NCI-H146 treated with DMSO at 0.1 percent for 48 hours (cell line): ENCODE data around the gene IL23R.

Experiments used
- DNase-seq: peaks from one replicate; lab custom pipeline; 2025; ENCODE audit not compliant: unreplicated experiment; lab: John Stamatoyannopoulos, UW

IL23R gene

DNA sequence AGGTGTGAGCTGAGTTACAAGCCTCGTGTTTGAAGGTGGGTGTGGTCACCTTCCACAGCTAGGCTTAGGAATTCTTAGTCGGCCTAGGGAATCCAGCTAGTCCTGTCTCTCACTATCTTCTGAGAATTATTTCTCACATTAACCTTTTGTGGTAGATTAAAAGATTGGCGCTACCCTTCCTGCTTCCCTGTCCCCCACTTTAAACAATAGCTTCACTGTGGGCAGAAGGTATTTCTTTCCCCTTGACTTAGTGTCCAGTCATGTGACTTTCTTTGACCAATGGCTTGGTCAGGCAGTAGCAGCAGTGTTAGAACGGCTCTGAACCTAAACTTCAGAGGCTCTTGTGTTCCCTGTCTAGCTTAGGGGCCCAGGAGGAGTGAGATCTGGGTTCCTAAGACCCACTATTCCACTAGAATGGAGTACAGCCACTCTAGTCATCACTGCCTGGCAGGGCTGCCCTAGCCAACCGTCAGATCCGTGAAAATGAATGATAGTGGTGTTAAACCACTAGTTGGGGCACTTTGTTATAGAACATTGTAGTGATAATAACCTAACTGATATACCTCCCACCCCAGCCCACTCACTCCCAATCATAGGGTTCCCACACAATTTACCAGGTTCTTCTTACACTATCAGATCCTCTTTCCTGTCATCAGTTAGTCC lies 17.6 kb upstream of the IL23R start:
- DNase-seq = no peak

DNA sequence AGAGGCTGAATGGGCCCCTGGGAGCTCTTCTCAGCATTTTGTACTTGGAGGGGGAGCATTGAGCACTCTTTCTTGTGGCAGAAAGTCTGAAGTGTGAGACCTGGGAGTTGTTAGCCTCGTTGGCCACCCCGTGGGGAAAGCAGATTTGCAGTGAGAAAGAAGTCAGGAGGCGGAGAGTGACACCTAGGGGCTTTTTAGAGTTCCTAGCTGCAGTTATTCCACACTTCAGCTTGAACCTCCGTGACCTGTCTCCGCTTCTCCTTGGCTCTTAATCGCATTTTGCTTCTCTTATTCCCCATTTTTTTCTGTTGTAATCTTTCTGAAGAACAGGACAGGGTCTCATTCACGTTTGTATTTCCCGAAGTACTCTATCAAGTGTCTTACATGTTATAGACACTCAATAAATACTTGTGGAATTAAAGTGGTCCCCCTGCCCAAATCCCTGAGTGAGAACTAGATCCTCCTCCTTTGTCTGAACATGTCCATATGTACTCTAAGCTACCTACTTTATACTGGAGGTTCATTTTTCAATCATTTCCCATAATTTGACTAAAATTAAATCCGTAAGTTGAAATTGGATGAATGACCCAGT lies 17.0 kb upstream of the IL23R start:
- peak; percentile 35 for DNase-seq

DNA sequence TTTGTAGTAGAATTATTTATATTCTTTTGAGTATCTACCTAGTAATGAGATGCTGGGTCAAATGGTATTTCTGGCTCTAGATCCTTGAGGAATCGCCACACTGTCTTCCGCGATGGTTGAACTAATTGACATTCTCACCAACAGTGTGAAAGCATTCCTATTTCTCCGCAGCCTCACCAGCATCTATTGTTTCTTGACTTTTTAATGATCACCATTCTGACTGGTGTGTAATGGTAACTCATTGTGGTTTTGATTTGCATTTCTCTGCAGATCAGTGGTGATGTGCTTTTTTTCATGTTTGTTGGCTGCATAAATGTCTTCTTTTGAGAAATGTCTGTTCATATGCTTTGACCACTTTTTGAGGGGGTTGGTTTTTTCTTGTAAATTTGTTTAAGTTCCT lies 15.3 kb upstream of the IL23R start:
- no peak for DNase-seq

DNA sequence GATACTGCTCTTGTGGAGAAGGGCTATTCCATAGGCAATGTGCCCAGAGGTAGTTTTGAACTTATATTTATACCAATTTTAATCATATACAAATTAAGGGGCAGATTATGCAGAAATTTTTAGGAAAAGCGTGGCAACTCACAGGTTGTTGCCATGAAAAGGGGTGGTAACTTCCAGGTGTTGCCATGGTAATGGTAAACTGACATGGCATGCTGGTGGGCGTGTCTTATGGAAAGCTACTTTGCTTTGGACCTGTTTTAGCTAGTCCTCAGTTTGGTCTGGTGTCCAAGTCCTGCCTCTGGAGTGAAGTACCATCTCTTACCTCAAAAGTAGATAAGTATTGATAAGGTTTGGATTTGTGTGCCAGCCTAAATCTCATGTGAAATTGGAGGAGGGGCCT lies 7.9 kb upstream of the IL23R start:
- DNase-seq = no peak

DNA sequence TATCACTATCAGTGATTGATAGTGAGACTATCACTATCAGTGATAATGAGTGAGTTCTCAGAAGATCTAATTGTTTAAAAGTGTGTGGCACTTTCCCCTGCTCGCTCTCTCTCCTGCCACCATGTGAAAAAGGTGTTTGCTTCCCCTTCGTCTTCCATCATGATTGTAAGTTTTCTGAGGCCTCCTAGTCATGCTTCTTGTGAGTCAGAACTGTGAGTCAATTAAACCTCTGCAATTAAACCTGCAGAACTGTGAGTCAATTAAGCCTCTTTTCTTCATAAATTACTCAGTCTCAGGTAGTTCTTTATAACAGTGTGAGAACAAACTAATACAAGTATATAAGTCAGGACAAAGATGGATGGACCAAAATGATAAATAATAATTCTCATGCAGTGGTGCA lies 7.0 kb upstream of the IL23R start:
- DNase-seq = no peak

DNA sequence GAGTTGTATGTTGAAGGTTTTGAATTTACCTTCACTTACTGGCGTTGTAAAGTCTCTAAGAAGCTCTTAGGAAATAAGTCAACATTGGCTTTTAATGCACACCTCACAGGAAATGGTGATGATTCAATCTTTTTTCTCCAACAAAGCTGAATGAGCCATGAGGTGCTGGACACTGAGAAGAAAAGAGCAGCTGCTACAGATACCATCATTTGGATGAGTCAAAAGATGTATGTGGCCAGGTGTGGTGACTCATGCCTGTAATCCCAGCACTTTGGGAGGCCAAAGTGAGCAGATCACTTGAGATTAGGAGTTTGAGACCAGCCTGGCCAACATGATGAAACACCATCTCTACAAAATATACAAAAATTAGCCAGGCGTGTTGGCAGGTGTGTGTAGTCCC lies 3.3 kb upstream of the IL23R start:
- DNase-seq = no peak

DNA sequence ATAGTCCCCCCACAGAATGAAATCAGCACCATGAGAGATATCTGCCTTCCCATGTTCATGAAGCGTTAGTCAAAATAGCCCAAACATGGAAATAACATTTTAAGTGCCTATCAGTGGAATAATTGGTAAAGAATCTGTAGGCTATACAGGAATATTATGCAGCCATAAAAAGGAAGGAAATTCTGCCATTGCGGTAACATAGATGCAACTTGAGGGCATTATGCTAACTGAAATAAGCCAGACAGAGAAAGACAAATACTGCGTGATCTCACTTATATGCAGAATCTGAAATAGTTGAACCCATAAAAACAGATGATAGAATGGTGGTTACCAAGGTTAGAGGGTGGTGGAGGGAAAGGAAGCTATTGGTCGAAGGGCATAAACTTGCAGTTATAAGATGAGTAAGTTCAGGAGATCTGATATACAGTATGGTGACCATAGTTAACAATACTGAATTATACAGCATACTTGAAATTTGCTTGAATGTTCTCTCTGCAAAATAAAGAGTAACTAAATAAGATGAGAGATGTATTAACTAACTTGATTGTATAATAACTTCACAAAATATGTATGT lies 699 bp upstream of the IL23R start:
- DNase-seq = no peak

DNA sequence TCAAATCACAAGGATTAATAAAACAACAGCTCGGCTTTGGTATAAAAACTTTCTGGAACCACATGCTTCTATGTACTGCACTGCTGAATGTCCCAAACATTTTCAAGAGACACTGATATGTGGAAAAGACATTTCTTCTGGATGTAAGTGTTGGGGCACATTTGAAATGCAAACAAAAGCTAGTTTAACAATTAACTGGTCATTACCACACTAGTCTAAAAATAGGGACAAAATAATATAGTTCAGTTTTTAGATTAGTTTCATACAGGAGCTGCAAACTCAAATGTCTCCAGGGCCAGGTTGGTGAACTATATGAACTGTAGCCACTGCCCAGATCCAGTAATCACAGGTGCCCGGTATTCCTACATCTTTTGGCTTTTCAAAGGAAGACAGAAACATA lies 3.2 kb downstream of the IL23R start:
- DNase-seq = no peak

DNA sequence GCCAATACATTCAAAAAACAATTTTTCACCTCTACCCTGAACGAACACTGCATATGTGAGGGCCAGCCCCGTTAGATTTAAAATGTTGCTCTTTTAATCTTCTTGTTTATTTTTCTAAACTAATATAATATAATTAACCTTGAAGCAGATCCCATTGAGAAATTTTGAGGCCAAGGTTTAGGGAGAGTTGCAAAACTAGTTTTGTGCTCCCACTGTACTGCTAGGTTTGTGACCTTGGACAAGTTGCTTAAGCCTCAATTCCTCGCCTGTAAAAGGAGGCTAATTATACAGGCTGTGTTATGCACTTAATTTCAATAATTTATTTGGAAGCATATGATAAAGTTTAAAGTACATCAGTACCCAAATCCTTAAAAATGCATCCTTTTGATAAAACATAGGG lies 3.7 kb downstream of the IL23R start:
- no peak for DNase-seq

DNA sequence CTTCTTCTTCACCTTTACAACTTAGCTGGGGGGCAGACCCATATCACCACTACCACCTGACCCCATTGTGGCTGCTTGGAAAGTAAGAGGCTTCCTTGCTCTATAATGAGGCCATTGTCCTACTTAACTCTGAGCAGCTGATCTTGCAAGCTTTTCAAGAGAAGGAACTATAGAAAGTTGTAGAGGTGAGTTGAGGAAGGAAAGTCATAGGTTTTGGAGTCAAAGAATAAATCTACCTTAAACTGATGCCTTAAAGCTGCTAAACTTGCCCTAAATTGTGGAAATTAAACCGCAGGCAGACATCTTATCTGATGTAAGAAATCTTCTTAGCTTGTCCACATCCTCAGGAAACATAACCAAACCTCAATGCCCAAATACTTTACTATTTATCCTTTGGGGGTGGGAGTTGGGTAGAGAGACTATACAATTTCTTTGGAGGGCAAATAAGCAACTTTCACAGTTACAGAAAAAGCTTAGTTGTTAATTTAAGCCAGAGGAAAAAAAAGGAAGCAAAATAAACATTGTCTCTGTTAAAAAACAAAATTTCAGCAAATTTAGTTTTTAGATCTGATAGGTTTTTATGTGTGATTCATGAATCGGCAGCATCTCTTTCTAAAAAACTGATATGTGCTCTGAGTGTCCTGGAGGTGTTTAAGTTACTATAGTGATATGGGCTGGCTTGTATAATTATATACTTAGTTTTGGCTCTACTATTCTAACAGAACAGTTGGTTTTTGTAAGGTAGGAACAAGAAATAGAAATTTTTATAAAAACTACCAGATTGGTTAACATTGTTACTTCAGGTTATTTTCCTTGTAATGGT lies 4.7 kb downstream of the IL23R start:
- DNase-seq = no peak

DNA sequence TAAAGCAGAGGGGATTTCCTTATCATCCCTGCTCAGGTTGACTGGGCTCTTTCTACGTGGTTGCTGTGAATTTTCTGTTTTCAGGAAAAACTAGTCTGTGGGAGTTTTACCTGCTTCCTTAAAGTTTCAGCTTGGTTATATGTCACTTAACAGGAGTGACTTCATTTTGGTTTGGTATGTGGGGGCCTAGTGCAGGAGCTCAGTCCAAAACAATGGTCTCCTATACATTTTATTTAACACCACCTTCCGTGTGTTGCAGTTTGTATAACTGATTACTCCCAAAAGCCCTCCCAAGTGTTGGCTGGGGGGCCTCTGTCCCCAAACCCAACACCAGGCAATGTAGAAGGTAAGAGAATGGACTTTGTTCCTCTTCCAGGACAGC lies 5.3 kb downstream of the IL23R start:
- no peak for DNase-seq

DNA sequence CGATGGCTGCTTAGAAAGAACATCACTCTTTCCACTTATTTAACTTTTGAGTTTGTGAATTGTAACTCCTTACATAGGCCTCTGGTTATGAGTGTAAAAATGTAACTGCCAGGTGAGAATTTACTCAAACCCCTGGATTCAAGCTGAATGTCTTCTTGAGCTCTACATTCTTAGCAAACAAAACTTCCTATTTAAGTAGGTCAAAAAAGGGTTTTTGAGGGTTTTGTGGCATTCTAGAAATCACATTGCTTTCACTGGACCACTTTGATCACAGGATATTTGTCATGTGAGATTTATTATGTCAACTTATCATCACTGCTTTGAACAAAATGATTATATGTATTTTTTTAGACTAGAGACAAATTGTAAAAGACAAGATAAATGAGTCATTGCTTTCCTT lies 5.7 kb downstream of the IL23R start:
- no peak for DNase-seq

DNA sequence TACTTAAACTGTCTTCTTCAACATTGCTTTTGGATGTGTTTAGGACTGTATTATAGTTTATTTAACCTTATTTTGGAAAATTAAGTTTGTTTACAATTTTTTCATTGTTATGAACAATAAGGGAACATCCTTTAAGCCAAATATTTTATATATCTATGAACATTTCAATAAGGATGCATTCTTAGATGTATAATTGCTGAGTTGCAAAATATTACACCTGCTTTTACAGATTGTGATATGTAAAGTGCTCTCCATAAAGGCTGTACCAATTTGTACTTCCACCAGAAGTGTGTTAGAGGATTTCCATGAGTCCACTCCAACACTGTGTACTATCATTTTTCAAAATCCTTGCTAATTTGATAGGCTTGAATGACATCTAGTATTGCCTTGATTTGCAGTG lies 7.7 kb downstream of the IL23R start:
- DNase-seq = no peak

DNA sequence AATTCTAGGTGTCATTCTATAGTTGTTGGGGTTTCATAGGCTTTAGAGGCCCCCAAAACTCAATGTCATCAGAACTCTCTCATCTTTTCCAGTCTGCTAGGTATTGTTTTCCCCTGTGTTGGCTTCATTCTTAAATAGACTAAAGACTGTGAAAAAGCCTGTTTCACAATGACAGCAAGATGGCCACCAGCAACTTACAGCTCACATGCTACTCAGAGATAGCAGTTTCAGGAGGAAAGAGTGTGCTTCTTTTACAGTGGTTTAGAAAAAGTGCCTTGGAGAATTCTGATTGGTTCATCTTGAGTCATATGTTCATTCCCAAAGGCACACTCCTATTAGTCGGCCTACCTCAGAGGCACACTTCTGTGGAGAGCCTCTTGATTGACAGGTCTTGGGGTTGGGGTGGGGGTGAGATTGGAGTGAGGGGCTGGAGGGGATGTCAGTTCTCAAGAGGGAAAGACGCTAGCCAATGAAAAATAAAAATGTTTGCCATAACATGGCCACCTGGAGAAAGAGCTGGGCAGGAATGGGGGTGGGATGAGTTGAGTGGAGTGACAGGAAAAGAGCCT lies 8.5 kb downstream of the IL23R start:
- no peak for DNase-seq

DNA sequence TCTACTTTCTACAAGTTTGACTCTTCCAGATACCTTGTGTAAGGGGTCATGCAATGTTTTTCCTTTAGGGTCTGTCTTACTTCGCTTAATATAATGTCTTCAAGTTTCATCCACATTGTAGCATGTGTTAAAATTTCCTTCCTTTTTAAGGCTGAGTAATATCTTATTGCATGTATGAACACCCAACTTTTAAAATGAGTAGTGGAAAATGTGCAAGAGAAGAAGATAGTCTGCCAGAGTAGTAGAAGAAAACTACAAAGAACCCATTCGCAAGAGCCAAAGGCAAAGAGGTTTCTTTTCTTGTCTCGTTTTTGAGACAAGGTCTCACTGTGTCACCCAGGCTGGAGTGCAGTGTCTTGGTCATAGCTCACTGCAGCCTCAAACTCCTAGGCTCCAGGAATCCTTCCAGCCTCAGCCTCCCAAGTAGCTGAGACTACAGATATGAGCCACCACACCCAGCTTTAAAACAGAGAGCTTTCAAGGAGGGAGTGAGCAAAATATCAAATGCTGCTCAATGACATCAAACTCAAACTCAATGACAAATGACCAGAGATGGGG lies 9.4 kb downstream of the IL23R start:
- DNase-seq = no peak

DNA sequence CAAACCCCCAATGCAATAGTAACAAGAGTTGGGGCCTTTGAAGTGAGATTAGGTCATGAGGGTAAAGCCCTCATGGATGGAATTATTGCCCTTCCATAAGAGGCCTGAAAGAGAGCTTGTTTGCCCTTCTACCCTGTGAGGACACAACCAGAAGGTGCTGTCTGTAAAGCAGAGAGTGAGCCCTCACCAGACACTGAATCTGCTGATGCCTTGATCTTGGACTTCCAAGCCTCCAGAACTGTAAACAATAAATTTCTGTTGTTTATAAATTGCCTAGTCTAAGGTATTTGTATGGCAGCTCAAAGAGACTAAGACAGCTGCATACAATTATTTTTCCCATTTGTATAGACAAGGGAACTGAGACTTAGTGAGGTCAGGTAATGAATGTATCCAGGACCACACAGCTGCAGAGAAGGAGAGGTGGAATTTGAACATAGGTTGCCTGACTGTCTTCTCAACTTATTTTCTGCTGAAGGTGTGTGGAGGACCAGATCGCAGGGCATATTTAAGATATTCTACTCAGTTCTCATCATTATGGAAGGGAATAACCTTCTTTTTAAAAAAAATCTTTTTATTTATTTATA lies 18.7 kb downstream of the IL23R start:
- no peak for DNase-seq

DNA sequence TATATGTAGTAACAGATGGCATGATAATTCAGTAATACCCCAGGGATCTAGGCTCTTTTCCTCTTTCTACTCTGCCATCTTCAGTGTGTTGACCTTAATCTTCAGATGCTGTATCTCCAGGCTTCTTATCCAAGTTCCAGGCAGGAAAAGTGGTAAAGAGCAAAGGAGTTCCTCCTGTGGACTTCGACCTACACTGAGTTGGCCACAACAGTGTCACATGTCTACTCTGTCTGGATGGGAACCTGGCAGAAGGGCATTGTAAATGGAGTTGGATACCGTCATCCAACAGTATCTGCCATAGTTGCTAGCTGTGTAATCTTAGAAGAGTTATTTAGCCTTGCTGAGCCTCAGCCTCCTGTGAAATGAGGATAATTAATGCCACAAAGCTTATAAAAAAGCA lies 21.9 kb downstream of the IL23R start:
- DNase-seq = no peak

DNA sequence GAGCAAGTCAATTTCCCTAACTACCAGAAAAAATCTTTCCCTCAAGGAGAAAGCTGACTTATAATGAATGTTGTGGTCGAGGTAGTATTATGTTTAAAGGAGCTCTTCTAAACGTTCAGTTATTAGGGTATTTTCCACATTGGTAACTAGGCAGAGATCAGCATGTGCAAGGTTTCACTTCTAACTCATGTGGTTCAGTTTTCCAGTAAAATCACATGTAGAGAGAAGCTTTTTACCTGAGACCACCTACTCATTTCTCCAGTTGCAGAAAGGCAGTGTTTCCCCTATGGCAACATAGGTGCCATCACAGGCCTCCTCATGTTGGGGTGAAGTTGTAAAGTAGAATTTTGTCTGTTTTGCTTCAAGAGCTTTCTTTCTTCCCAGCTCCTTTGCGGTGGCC lies 23.7 kb downstream of the IL23R start:
- no peak for DNase-seq

DNA sequence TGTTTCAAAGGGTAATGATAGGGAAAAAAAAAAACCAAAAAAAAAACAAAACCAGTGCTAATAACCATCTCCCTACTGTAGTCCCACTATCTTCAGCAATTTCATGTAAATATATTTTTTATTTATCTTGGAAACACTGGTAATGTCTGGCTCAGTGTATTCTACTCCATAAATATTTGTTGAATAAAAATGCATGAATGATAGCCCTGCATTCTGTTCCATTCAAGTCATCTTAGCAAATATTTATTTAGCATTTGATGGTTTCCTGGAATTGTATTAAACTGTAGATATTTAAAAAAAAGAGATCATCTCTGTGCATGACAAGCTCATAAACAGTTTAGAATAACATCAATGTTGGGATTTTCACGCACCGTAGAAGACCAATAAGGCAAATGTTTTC lies 24.2 kb downstream of the IL23R start:
- DNase-seq = no peak

DNA sequence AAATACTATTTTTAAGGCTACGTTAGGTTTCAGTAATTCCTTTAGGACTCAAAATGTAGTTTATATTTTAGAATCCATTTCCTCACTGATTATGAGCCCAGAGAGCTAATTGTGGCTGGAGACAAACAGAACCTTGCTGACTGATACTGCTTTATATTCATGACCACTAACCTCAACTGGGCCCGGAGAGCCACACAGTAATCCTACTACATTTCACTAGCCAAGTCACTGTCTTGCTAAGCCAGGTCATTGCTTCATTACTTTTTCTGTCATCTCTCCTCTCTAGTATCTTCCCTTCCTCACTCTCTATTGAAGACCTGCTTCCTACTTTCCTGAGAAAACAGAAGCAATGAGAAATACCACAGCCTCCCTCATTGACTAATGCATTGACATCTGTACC lies 24.7 kb downstream of the IL23R start:
- DNase-seq = no peak
